C4-2B (cell line): ENCODE data around the gene DLGAP1.

Source experiments
- H3K27ac ChIP-seq: fragments of 450-650 bp; 2 replicates; pipeline ENCODE4 v1.5.1; 2017
- CTCF ChIP-seq: fragments of 450-650 bp; conservative IDR thresholded peaks from 2 replicates; pipeline ENCODE4 v1.5.1; 2017; ENCODE audit warnings: mild to moderate bottlenecking
- ZFX ChIP-seq: fragments of 450-650 bp; IDR thresholded peaks from 2 replicates; pipeline ENCODE4 v1.6.1; 2017

DLGAP1 gene

GRCh38 chr18:4254840-4255239, 200.3 kb downstream of the DLGAP1 start:
- no peak for TF ChIP-seq CTCF
- TF ChIP-seq ZFX: no peak

GRCh38 chr18:4252829-4253228, 202.3 kb downstream of the DLGAP1 start:
- H3K27ac ChIP-seq: no peak overlapping the region
- TF ChIP-seq ZFX (no peak), CTCF (no peak)

More at GRCh38 chr18:4254840-4255239, 200.3 kb downstream of the DLGAP1 start:
- no peak overlapping the region for H3K27ac ChIP-seq

DNA sequence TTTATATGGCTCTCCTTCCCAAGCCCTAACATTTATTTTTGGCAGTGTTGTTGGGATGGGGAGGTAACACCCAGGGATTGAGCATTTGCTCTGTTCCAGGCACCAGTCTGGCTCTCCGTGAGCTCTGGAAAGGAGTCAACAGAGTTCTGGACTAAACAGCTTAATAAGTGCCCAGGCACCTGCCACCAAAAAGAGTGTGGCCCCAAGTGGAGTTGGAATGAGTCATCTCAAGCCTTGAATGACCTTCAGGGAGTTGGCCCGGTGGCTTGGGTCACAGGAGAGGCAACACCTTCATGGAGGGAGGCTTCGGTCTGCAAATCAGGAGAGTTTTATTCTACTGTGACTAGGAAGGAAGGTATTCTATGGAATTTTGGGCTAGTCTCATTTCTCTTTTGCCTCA, 203.2 kb downstream of the DLGAP1 start:
- TF ChIP-seq CTCF (no peak), ZFX (no peak)
- H3K27ac ChIP-seq: no peak overlapping the region

- TF ChIP-seq CTCF: no peak
- no peak overlapping the region for H3K27ac ChIP-seq
These were observed 203.9 kb downstream of the DLGAP1 start for GRCh38 chr18:4251206-4251605.

DNA sequence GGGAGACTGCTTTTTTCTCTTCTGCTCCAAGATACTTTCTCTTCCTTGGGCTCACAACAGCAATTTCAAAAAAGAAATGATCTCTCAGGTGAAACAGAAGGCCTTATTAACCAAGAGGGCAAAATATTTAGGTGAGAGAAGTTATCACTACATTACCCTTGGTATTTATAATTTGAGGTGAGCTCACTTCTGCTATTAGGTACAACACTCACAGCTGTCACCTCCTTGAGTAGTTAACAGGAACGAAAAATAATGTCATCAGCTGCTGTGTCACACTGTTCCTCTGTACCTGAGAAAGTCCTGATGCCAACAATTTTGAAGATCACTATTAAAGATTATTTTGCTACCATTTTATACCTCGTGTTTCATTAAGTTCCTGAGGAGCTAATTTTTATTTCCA, 205.0 kb downstream of the DLGAP1 start:
- no peak overlapping the region for H3K27ac ChIP-seq
- TF ChIP-seq CTCF (no peak), ZFX (no peak)

GRCh38 chr18:4248686-4249085, 206.4 kb downstream of the DLGAP1 start:
- no peak for TF ChIP-seq ZFX
- no peak for TF ChIP-seq CTCF
- no peak overlapping the region for H3K27ac ChIP-seq

DNA sequence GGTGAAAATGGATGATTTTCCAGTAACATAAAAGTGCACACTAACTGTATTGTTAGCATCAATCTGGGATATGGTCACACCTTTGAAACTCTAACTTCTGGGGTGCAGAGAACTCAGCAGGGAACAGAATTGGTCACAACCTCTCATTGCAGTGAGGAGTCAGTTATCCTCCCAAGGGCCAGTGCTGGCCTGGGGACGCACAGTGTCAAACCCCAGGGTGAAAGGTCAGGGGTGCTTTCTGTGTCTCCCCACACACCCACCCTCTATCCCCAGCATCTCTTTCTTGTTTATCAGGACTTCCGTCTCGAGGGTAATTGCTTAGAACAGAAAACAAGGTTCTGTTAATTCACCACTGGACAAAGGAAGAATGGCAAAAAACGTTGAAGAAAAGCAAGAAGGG, 208.7 kb downstream of the DLGAP1 start:
- TF ChIP-seq ZFX (no peak), CTCF (no peak)
- no peak overlapping the region for H3K27ac ChIP-seq
